B cell (primary cell): Measurements from ENCODE around the gene MAPK1. TPM values are rescaled to one million over a fixed set of nuclear protein-coding genes. Genes with fewer than 3 reads are reported as not detected.

ENCODE experiments used
- ATAC-seq: fragments of 200-7000 bp; cut with Tn5 transposase; one replicate; pipeline ENCODE4 v1.10.0; 2021; ENCODE audit warnings: low read depth, mild to moderate bottlenecking, moderate number of reproducible peaks, moderate library complexity
- CTCF ChIA-PET: fragments of 350-600 bp; sonication (Branson Sonifier 250); formaldehyde crosslinking; loops from one replicate; lab custom pipeline; 2021; ENCODE audit warnings: antibody characterized with exemption, inconsistent platforms; lab: Charles Lee
- POLR2A ChIA-PET: fragments of 350-600 bp; sonication (Branson Sonifier 250); formaldehyde crosslinking; loops from one replicate; lab custom pipeline; 2021; ENCODE audit warnings: antibody characterized with exemption; lab: Charles Lee
- DNase-seq: peaks from one replicate; pipeline ENCODE4 v3.0.0; 2013
- H2AFZ ChIP-seq: 2 replicates; pipeline ENCODE4 v1.6.1; 2012; ENCODE audit warnings: mild to moderate bottlenecking, low read depth, low read length; ENCODE audit not compliant: insufficient read depth, poor library complexity, severe bottlenecking
- H3K27ac ChIP-seq, 2 donors: 1 replicate in 1 of 2; 2 replicates in 1 of 2; pipeline ENCODE4 v1.5.1; 2012 to 2013; ENCODE audit warnings: low read length in 2 of 2, mild to moderate bottlenecking in 2 of 2, moderate library complexity in 1 of 2
- H3K27me3 ChIP-seq, 4 experiments: fragments of 200-600 bp in 1 of 4; sonication (generic) in 1 of 4; replicated peaks in 1 of 4; 1 replicate in 2 of 4; 2 replicates in 2 of 4; pipeline versions ENCODE4 v1.6.1 to v1.7.0; 2013 to 2016; ENCODE audit warnings: low read length in 3 of 4, mild to moderate bottlenecking in 2 of 4, mixed read lengths in 1 of 4, moderate library complexity in 1 of 4; ENCODE audit not compliant: insufficient read depth in 4 of 4, control insufficient read depth in 3 of 4; ENCODE audit errors: control extremely low read depth in 1 of 4
- H3K36me3 ChIP-seq, 2 experiments: replicated peaks in 1 of 2; 1 replicate in 1 of 2; 2 replicates in 1 of 2; pipeline versions ENCODE4 v1.6.1 to v1.7.1; 2013; ENCODE audit warnings: low read length in 1 of 2; ENCODE audit not compliant: insufficient read depth in 2 of 2, control insufficient read depth in 1 of 2; ENCODE audit errors: control extremely low read depth in 1 of 2, extremely low read depth in 1 of 2
- H3K4me1 ChIP-seq, 2 donors: fragments of 200-600 bp in 1 of 2; sonication (generic) in 1 of 2; 1 replicate in 1 of 2; 2 replicates in 1 of 2; pipeline versions ENCODE4 v1.5.1 to v1.6.1; 2013 to 2017; ENCODE audit warnings: low read length in 2 of 2; ENCODE audit not compliant: control insufficient read depth in 2 of 2, insufficient read depth in 2 of 2
- H3K4me2 ChIP-seq: replicated peaks from 2 replicates; pipeline ENCODE3; 2012; ENCODE audit warnings: mild to moderate bottlenecking, low read depth, low read length; ENCODE audit not compliant: poor library complexity, severe bottlenecking
- H3K4me3 ChIP-seq, 5 experiments: fragments of 200-600 bp in 1 of 5; sonication (generic) in 1 of 5; 1 replicate in 3 of 5; 2 replicates in 2 of 5; pipeline versions ENCODE4 v1.5.1 to v1.7.0; 2011 to 2016; ENCODE audit warnings: low read length in 4 of 5, mild to moderate bottlenecking in 4 of 5, low read depth in 2 of 5, control low read depth in 1 of 5, moderate library complexity in 1 of 5; ENCODE audit not compliant: insufficient read depth in 1 of 5; ENCODE audit errors: control extremely low read depth in 1 of 5, extremely low read depth in 1 of 5
- H3K79me2 ChIP-seq: fragments of 200-600 bp; sonication (generic); one replicate; pipeline ENCODE4 v1.6.0; 2016; ENCODE audit warnings: low read length; ENCODE audit not compliant: control insufficient read depth, insufficient read depth
- H3K9ac ChIP-seq: fragments of 200-600 bp; sonication (generic); 2 replicates; pipeline ENCODE4 v1.6.1; 2017; ENCODE audit warnings: mild to moderate bottlenecking, low read length, moderate library complexity
- H3K9me3 ChIP-seq, 3 donors: one replicate each; pipeline versions ENCODE4 v1.6.1 to v1.7.1; 2013; ENCODE audit warnings: low read length in 2 of 3; ENCODE audit not compliant: control insufficient read depth in 2 of 3, insufficient read depth in 1 of 3; ENCODE audit errors: control extremely low read depth in 1 of 3
- H4K20me1 ChIP-seq: 2 replicates; pipeline ENCODE4 v1.6.0; 2012; ENCODE audit warnings: mild to moderate bottlenecking, low read length; ENCODE audit not compliant: insufficient read depth, control insufficient read depth, poor library complexity, severe bottlenecking
- H3K27ac Mint-ChIP-seq: one replicate; pipeline ENCODE4 v1.8.0; 2021; ENCODE audit warnings: mixed read lengths
- H3K27me3 Mint-ChIP-seq: one replicate; pipeline ENCODE4 v1.8.0; 2021; ENCODE audit warnings: mixed read lengths
- H3K4me1 Mint-ChIP-seq: one replicate; pipeline ENCODE4 v1.8.0; 2021; ENCODE audit warnings: mixed read lengths
- H3K4me3 Mint-ChIP-seq: one replicate; pipeline ENCODE4 v1.8.0; 2021; ENCODE audit warnings: mixed read lengths
- H3K9me3 Mint-ChIP-seq: one replicate; pipeline ENCODE4 v1.8.0; 2022; ENCODE audit warnings: mixed read lengths; ENCODE audit not compliant: insufficient read depth
- EZH2 ChIP-seq: IDR thresholded peaks from 2 replicates; pipeline ENCODE4 v1.6.1; 2012; ENCODE audit warnings: borderline replicate concordance, low read depth, mild to moderate bottlenecking, moderate library complexity, low read length; ENCODE audit not compliant: insufficient read depth, poor library complexity, severe bottlenecking
- WGBS: methylation state at CpG from one replicate; pipeline ENCODE4 v1.1.5; 2013; ENCODE audit warnings: missing lambda C conversion rate; ENCODE audit not compliant: insufficient coverage; 5-methylcytosine and 5-hydroxymethylcytosine counted together
- intact Hi-C: fragments of 100-400 bp; cut with micrococcal nuclease; formaldehyde crosslinking; loops from one replicate; pipeline ENCODE4 v1.10.0; 2022
- polyA plus RNA-seq: library from polyadenylated mRNA; depleted of rRNA; stranded (reverse); fragments of >200 nt; gene quantifications from 2 replicates; pipeline ENCODE4 v1.2.3, GENCODE V29; 2012
- total RNA-seq, 2 donors: library from RNA; stranded (reverse); fragments of 120-200 nt in 1 of 2; gene quantifications; 1 replicate in 1 of 2; 2 replicates in 1 of 2; pipeline versions ENCODE4 v1.2.3 to v1.2.4, GENCODE V29; 2013 to 2022
- TF ChIP-seq, protein P1 (sequence below): fragments of 200-600 bp; IDR thresholded peaks from one replicate; pipeline ENCODE4 v1.8.0; 2022; ENCODE audit warnings: antibody characterized with exemption, mild to moderate bottlenecking

MAPK1 gene
- total and polyA plus RNA-seq, 2 donors (not counting 1 experiment from before 2014, with no cell fraction given) = 24.0 to 155 TPM

DNA sequence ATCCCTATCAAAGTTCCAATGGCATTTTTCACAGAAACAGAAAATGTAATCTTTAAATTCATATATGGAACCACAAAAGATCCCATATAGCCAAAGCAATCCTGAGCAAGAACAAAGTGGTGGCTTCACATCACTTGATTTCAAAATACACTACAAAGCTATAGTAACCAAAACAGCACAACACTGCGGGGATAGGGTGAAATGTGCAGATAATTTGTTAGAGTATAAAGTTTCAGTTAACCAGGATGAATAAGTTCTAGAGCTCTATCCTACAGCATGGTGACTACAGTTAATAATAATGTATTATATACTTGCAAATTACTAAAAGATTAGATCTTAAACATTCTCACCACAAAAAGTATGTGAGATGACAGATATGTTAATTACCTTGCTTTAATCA lies 55.5 kb downstream of the MAPK1 start:
- ChIA-PET POLR2A (interaction anchor here (0.6 kb wide), 1 partner anchor 12 kb away, joined by 3 read pairs; no protein-coding TSS in a partner anchor), CTCF (no interaction called here)
- H3K79me2 ChIP-seq = peaks cover 95% of the 10 kb centered on the region
- H2AFZ ChIP-seq = no peak overlapping the region
- no peak for ATAC-seq
- peaks cover 57% of the 10 kb centered on the region for H3K4me1 Mint-ChIP-seq
- H3K4me1 ChIP-seq = peaks cover 24 to 28% of the 10 kb centered on the region in 2 donors
- TF ChIP-seq, protein P1, sequence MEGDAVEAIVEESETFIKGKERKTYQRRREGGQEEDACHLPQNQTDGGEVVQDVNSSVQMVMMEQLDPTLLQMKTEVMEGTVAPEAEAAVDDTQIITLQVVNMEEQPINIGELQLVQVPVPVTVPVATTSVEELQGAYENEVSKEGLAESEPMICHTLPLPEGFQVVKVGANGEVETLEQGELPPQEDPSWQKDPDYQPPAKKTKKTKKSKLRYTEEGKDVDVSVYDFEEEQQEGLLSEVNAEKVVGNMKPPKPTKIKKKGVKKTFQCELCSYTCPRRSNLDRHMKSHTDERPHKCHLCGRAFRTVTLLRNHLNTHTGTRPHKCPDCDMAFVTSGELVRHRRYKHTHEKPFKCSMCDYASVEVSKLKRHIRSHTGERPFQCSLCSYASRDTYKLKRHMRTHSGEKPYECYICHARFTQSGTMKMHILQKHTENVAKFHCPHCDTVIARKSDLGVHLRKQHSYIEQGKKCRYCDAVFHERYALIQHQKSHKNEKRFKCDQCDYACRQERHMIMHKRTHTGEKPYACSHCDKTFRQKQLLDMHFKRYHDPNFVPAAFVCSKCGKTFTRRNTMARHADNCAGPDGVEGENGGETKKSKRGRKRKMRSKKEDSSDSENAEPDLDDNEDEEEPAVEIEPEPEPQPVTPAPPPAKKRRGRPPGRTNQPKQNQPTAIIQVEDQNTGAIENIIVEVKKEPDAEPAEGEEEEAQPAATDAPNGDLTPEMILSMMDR = no peak
- no peak for TF ChIP-seq EZH2
- H3K36me3 ChIP-seq = peaks cover 1 to 8% of the 10 kb centered on the region in 2 experiments
- DNase-seq = no peak
- no peaks in the 10 kb centered on the region for H3K9me3 ChIP-seq
- no peaks in the 10 kb centered on the region for H3K27me3 Mint-ChIP-seq
- H3K27ac ChIP-seq = peak overlapping the region in 1 of 2 donors; percentile 15
- intact Hi-C loops = loop anchor here (10.0 kb wide), 1 partner anchor 303 kb away; no protein-coding TSS in a partner anchor
- WGBS = no CpG with 5 or more reads among the region's 1 CpG
- H3K27ac Mint-ChIP-seq = no peak overlapping the region
- peaks cover 34% of the 10 kb centered on the region for H4K20me1 ChIP-seq
- H3K4me3 Mint-ChIP-seq = no peak overlapping the region
- no peaks in the 10 kb centered on the region for H3K27me3 ChIP-seq
- no peaks in the 10 kb centered on the region for H3K9me3 Mint-ChIP-seq
- H3K9ac ChIP-seq = no peak overlapping the region
- H3K4me3 ChIP-seq = no peak overlapping the region
- H3K4me2 ChIP-seq = no peak overlapping the region

DNA sequence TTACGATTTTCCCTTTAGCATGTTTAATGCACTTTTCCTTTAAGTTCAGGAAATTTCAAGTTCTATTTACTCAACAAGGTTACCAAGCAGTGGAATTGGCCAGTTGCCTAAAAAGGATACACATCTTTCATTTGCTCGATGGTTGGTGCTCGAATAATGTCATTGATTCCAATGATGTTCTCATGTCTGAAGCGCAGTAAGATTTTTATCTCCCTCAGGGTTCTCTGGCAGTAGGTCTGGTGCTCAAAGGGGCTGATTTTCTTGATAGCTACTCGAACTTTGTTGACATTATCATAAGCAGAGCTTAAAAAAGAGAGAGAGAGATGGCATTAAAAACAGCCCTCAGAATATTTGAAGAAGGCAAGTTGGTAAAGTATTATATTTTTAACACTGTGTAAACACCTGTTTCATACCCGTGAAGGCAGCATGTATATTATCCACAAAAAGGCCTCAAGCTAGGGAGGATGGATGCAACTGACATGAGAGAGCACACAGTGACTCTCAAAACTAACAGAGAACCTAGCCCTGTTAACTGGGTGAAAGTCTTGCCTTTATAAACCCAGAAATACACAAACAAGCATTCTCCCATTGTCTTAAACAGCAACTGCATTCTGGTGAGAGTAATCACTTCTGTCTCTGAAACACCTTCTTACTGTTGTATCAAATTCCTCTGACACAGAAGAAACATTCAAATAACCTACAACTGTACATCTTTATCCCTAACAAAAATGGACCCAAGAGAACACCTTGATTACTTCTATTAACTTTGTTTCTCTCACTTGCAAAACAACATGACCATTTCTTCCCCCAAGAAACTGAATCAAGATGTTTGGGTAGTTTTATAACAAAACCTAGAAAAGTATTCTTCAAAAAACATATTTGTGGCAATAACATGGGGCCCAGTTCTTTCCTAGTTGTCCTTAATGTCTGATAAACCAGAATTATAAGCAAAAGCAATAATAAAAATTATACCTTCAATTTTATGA lies 59.6 kb downstream of the MAPK1 start:
- DNase-seq (no peak), ATAC-seq (no peak)
- Mint-ChIP-seq H3K27me3 (no peaks in the 10 kb centered on the region), H3K27ac (peak overlapping the region; percentile 47), H3K4me3 (no peak overlapping the region), H3K9me3 (no peaks in the 10 kb centered on the region), H3K4me1 (peaks cover 24% of the 10 kb centered on the region)
- intact Hi-C loops = no loop called here
- Histone ChIP-seq H3K36me3 (peaks cover 12 to 44% of the 10 kb centered on the region in 2 experiments), H3K4me1 (no peaks in the 10 kb centered on the region), H3K4me3 (no peak overlapping the region), H3K27ac (no peak overlapping the region), H3K79me2 (peaks cover 90% of the 10 kb centered on the region), H3K9me3 (no peaks in the 10 kb centered on the region), H3K27me3 (no peaks in the 10 kb centered on the region), H3K9ac (no peak overlapping the region), H2AFZ (no peak overlapping the region), H3K4me2 (no peak overlapping the region), H4K20me1 (peaks cover 52% of the 10 kb centered on the region)
- POLR2A ChIA-PET = no interaction called here
- no peak for TF ChIP-seq EZH2
- TF ChIP-seq, protein P1 = no peak
- WGBS = 100% methylated on average over 2 of the region's 6 CpGs
- CTCF ChIA-PET = no interaction called here
